HG03469 (cell line): Measurements from ENCODE around the gene TET2.
"Not testable (repeated sequence)": the region's sequence is repeated elsewhere in the genome, so short reads cannot be mapped to it uniquely, and the experiment has no call there.

Source experiments
- ATAC-seq: cut with Tn5 transposase; IDR thresholded peaks from one replicate; pipeline ENCODE4 v1.9.1; 2021; ENCODE audit warnings: mild to moderate bottlenecking, moderate library complexity, moderate number of reproducible peaks; ENCODE audit not compliant: unreplicated experiment

The TET2 gene

DNA sequence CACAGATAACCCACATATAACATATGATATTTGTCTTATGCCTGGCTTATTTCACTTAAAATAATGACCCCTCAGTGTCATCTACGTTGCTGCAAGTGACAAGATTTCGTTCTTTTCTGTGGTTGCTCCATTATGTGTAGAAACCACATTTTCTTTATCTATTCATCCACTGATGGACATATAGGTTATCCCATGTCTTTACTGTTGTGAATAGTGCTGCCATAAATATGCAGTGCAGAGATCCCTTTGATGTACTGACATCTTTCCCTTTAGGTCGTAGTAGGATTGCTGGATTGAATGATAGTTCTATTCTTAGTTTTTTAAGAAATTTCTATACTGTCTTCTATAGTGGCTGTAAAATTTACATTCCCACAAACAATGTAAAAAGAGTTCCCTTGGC, 135.8 kb downstream of the TET2 start:
- no peak for ATAC-seq

DNA sequence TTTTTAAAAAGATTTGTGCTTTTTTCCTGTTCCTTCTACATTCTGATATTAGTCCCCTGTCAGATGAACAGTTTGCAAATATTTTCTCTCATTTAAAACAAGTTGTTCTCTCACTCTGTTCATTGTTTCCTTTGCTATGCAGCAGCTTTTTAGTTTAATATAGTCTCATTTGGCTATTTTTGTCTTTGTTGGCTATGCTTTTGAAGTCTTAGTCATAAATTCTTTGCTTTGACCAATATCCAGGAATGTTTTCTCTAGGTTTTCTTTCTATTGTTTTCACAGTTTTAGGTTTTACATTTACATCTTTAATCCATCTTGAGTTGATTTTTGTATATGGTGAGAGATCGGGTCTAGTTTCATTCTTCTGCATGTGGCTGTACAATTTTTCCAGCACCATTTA, 136.8 kb downstream of the TET2 start:
- no peak for ATAC-seq

DNA sequence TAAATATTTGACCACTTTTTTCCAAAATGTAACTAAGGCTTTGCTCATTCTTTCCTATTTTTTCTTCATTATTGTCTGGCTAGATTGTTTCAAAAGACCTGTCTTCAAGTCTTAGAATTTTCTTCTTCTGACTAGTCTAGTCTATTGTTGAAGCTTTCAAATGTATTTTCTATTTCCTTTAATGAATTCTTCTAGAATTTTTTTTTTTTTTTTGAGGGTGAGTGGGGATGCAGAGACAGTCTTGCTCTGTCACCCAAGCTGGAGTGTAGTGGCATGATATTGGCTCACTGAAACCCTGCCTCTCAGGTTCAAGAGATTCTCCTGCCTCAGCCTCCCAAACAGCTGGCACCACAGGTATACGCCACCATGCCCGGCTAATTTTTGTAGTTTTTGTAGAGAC, 141.4 kb downstream of the TET2 start:
- no peak for ATAC-seq

DNA sequence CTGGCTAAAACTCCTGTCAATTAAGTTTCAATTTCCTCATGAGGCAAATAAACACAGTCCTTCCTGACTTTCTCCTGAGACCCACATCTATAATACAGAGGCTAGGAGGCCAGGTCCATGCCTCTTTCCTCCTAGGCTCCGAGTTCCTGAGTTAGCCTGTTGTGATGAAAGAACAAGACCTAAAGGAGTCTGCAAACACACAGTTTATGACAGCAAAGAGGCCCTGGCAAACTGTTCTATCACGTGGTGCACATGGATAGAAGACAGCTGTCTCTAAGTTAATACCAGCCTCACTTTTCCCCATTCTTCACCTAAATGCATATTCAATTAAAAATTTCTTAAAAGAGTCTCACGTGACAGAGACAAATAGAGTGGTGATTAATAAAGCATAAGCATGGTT, 145.2 kb downstream of the TET2 start:
- ATAC-seq = no peak

GRCh38 chr4:105293360-105293759, 146.7 kb downstream of the TET2 start:
- no peak for ATAC-seq

- ATAC-seq = no peak
Measured at GRCh38 chr4:105296672-105297071, 150.0 kb downstream of the TET2 start.

DNA sequence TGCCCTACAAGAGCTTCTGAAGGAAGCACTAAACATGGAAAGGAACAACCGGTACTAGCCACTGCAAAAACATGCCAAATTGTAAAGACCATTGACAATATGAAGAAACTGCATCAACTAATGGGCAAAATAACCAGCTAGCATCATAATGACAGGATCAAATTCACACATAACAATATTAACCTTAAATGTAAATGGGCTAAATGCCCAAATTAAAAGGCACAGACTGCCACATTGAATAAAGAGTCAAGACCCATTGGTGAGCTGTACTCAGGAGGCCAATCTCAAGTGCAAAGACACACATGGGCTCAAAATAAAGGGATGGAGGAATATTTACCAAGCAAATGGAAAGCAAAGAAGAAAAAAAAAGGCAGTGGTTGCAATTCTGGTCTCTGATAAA, 152.4 kb downstream of the TET2 start:
- not testable (repeated sequence) for ATAC-seq

DNA sequence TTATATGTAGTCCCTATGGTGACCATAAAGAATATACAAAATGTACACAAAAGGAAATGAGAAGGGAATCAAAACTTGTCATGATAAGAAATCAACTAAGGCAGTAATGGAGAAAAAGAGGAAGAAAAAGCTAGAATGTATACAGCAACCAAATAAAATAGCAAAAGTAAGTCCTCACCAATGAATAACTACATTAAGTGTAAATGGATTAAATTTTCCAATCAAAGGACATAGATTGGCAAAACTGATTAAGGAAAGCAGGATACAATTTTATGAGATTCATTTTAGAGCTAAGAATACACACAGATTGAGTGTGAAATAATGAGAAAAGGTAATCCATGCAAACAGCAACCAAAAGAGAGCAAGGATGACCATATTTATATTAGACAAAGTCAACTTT, 157.4 kb downstream of the TET2 start:
- no peak for ATAC-seq

GRCh38 chr4:105305019-105305836, 158.6 kb downstream of the TET2 start:
- ATAC-seq = peak; percentile 29

- peak; percentile 94 for ATAC-seq
Measured at GRCh38 chr4:105306158-105306781, 159.6 kb downstream of the TET2 start.

- ATAC-seq = no peak
Measured at GRCh38 chr4:105306820-105307219, 160.1 kb downstream of the TET2 start.

DNA sequence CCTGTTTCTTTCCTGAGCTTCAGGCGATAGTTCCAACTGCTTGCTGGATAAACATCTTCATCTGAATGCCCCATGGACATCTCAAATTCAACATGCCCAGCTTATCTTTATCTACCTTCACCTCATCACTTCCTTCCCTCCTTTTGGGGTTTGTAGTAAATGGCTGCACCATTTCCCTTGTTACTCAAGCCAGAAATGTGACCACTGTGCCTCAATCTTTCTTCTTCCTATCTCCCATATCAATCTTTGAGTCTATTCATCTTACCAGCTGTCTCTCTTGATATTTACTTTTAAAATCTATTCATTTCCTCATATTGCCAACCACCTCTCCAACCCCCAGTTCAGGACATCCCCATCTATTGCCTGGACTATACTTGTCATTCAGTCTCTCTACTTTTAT, 171.8 kb downstream of the TET2 start:
- ATAC-seq = no peak

GRCh38 chr4:105327222-105327621, 180.5 kb downstream of the TET2 start:
- ATAC-seq = no peak

DNA sequence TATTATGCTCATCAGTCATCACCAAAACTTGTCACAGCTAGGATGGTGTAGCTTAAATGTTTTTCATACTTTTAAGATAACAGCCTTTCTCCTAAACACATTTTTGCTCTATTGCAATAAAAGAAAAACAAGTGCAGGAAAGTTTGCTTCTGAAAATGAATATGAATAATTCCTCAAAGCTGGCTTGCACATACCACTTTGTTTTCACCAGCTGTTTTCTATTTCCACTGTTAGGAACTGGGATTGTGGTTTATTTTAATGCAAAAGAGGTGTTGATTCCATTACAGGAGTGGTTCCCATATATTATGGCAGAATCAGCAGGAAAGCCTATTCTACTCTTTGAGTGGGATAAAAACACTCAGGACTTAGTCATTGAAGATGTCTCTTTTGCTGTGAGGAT, 181.3 kb downstream of the TET2 start:
- ATAC-seq = no peak

GRCh38 chr4:105329081-105329480, 182.4 kb downstream of the TET2 start:
- ATAC-seq = no peak
